ENCODE data around the gene ADAM12.

ADAM12 gene

GRCh38 chr10:126227762-126228134 lies 160.5 kb downstream of the ADAM12 start:
- DNase-seq (ENCODE audit: low spot score): no peak
- no peak for TF ChIP-seq CTCF (IDR thresholded peaks at IDR 0.05; ENCODE audit: extremely low read depth, missing control alignments)

GRCh38 chr10:126226988-126227761 lies 161.1 kb downstream of the ADAM12 start:
- DNase-seq (ENCODE audit: low spot score): no peak
- TF ChIP-seq CTCF (IDR thresholded peaks at IDR 0.05; ENCODE audit: extremely low read depth, missing control alignments): no peak

- no peak for DNase-seq (ENCODE audit: low spot score)
- TF ChIP-seq CTCF (IDR thresholded peaks at IDR 0.05; ENCODE audit: extremely low read depth, missing control alignments): no peak
These were observed 162.1 kb downstream of the ADAM12 start for GRCh38 chr10:126226205-126226604.

GRCh38 chr10:126225672-126226008 lies 162.6 kb downstream of the ADAM12 start:
- no peak for DNase-seq (ENCODE audit: low spot score)
- no peak for TF ChIP-seq CTCF (IDR thresholded peaks at IDR 0.05; ENCODE audit: extremely low read depth, missing control alignments)

- TF ChIP-seq CTCF (IDR thresholded peaks at IDR 0.05; ENCODE audit: extremely low read depth, missing control alignments): no peak
- no peak for DNase-seq (ENCODE audit: low spot score)
These were observed 163.2 kb downstream of the ADAM12 start for GRCh38 chr10:126224967-126225671.

- no peak for DNase-seq (ENCODE audit: low spot score)
- TF ChIP-seq CTCF (IDR thresholded peaks at IDR 0.05; ENCODE audit: extremely low read depth, missing control alignments): no peak
These were observed 164.7 kb downstream of the ADAM12 start for GRCh38 chr10:126223512-126224067.
